ENCODE measurements around the gene CDC42BPG. TPM values are rescaled to one million over a fixed set of nuclear protein-coding genes. Genes with fewer than 3 reads are reported as not detected.

The CDC42BPG gene
- total and polyA plus RNA-seq, 10 of the 15 experiments (the other 5 are each of a cell fraction or from before 2014, with no cell fraction given) = 0.02 to 1.3 (median 0.09) TPM; not detected in 1

DNA sequence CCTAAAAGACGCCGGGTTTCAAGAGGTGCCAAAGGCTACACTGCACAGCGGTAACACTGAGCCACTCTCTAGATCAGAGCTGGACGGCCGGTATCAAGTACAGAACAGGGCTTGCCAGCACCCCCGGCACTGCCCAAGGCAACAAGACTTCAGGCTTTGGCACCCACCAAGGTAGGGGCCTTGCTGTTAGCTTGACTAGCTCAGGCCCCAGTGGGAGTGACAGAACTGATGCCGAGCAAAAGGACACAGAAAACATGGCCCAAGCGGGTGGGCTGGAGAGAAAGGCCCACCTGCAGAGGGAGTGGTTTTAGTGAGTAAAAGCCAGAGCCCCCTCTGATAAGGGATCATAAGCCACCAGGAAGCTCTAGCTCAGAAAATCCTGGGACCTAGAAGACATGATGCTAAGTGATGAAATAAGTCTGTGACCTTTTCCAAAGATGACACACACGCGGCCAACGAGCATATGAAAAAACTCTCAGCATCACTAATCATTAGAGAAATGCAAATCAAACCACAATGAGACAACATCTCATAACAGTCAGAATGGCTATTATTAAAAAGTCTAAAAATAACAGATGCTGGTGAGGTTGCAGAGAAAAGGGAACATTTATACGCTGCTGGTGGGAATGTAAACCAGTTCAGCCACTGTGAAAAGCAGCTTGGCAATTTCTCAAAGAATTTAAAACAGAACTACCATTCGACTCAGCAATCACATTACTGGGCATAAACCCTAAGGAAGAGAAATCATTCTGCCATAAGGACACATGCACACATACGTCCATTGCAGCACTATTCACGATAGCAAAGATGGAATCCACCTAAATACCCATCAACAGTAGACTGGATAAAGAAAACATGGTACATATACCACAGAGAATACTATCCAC, 21.1 kb upstream of the CDC42BPG start (continued):
- TF ChIP-seq ZNF687 (IDR thresholded peaks at IDR 0.05) = peak; percentile 93
- no peak for TF ChIP-seq KDM1A (IDR thresholded peaks at IDR 0.05; ENCODE audit: borderline replicate concordance)
- no peak for TF ChIP-seq PML (IDR thresholded peaks at IDR 0.05; ENCODE audit: low read length)
- TF ChIP-seq EGR1 (IDR thresholded peaks at IDR 0.05; ENCODE audit: borderline replicate concordance in 1 of 2, low read depth in 2 of 2, low read length in 2 of 2) = no peak
- TF ChIP-seq NRF1 (conservative IDR thresholded peaks at IDR 0.05; ENCODE audit: low read depth, low read length) = no peak
- TF ChIP-seq, protein P1, sequence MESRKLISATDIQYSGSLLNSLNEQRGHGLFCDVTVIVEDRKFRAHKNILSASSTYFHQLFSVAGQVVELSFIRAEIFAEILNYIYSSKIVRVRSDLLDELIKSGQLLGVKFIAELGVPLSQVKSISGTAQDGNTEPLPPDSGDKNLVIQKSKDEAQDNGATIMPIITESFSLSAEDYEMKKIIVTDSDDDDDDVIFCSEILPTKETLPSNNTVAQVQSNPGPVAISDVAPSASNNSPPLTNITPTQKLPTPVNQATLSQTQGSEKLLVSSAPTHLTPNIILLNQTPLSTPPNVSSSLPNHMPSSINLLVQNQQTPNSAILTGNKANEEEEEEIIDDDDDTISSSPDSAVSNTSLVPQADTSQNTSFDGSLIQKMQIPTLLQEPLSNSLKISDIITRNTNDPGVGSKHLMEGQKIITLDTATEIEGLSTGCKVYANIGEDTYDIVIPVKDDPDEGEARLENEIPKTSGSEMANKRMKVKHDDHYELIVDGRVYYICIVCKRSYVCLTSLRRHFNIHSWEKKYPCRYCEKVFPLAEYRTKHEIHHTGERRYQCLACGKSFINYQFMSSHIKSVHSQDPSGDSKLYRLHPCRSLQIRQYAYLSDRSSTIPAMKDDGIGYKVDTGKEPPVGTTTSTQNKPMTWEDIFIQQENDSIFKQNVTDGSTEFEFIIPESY (IDR thresholded peaks at IDR 0.05) = no peak
- TF ChIP-seq ZNF217 (IDR thresholded peaks at IDR 0.05) = peak; percentile 81
- TF ChIP-seq MXI1 (IDR thresholded peaks at IDR 0.05; ENCODE audit: low read depth, low read length) = no peak
- 0 out of 2 replicates have a peak, but pooled peaks have one; percentile 25 for TF ChIP-seq IRF4 (IDR thresholded peaks at IDR 0.05; ENCODE audit: low read depth, low read length)
- peak; percentile 62; the same call in 1 of the 2 replicates for TF ChIP-seq ZNF592 (IDR thresholded peaks at IDR 0.05)
- TF ChIP-seq IKZF2 (IDR thresholded peaks at IDR 0.05) = peak; percentile 90
- TF ChIP-seq, protein P2, sequence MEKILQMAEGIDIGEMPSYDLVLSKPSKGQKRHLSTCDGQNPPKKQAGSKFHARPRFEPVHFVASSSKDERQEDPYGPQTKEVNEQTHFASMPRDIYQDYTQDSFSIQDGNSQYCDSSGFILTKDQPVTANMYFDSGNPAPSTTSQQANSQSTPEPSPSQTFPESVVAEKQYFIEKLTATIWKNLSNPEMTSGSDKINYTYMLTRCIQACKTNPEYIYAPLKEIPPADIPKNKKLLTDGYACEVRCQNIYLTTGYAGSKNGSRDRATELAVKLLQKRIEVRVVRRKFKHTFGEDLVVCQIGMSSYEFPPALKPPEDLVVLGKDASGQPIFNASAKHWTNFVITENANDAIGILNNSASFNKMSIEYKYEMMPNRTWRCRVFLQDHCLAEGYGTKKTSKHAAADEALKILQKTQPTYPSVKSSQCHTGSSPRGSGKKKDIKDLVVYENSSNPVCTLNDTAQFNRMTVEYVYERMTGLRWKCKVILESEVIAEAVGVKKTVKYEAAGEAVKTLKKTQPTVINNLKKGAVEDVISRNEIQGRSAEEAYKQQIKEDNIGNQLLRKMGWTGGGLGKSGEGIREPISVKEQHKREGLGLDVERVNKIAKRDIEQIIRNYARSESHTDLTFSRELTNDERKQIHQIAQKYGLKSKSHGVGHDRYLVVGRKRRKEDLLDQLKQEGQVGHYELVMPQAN (conservative IDR thresholded peaks at IDR 0.05) = no peak
- no peak for TF ChIP-seq TARDBP (IDR thresholded peaks at IDR 0.05; ENCODE audit: borderline replicate concordance)
- TF ChIP-seq TCF3 (IDR thresholded peaks at IDR 0.05; ENCODE audit: borderline replicate concordance, insufficient read depth, low read depth, low read length) = peak; percentile 41; the same call in 1 of the 2 replicates
